Activated CD4-positive, CD25-positive, alpha-beta regulatory T cell treated with anti-CD3 and anti-CD28 coated beads, Interleukin-2, amount 50 U/mL, for 24 hours (primary cell): ENCODE data around the gene BCS1L.

Experiments used
- ATAC-seq, 2 donors: fragments of 150-1000 bp; cut with Tn5 transposase; one replicate each; pipeline ENCODE4 v1.10.0; 2021; ENCODE audit warnings: mild to moderate bottlenecking in 1 of 2, moderate library complexity in 1 of 2

Gene BCS1L, protein sequence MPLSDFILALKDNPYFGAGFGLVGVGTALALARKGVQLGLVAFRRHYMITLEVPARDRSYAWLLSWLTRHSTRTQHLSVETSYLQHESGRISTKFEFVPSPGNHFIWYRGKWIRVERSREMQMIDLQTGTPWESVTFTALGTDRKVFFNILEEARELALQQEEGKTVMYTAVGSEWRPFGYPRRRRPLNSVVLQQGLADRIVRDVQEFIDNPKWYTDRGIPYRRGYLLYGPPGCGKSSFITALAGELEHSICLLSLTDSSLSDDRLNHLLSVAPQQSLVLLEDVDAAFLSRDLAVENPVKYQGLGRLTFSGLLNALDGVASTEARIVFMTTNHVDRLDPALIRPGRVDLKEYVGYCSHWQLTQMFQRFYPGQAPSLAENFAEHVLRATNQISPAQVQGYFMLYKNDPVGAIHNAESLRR

DNA sequence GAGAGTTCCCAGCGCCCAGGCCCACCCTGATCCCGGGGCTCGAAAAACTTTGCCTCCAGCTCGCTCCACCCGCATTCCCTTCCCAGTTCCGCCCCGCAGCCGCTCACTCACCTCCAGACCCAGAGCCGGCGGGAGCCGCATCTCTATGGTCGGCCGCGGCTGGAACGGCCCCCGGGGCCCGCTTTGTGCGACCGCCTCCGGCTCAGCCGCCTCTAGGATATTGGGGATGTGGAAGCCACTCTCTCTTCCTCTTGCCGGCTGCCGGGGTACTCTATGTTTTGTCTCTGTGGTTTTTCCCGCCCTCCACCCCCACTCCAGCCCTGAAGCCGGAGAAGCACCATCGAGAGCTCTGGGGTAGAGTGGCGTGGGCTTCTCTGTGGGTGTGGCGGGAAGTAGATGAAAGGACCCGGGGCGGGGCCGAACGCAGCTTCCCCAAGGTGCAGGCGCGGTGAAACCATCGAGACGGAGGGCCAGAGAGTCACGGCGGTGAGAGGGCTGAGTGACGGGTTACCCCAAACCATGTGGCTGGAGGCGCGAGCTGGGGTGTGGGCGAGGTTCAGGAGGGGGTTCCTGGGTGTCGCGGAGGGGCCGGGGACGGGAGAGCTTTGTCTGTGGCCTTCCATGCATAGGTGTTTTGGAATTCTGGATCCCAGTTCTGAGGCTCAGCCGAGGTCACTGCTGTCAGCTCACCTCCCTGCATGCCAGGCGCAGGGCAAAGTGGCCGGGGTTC is at the start of gene BCS1L, which contains the start of gene ZNF142:
TSS of gene BCS1L (plus strand) at position 426 of the 730 bp plus-strand sequence. CDS start 1,305 bp downstream, outside the sequence.
TSS of gene ZNF142 (minus strand) at position 366 of the 730 bp plus-strand sequence. CDS start 3,194 bp downstream, outside the sequence.
- peak; percentile 98 for ATAC-seq

DNA sequence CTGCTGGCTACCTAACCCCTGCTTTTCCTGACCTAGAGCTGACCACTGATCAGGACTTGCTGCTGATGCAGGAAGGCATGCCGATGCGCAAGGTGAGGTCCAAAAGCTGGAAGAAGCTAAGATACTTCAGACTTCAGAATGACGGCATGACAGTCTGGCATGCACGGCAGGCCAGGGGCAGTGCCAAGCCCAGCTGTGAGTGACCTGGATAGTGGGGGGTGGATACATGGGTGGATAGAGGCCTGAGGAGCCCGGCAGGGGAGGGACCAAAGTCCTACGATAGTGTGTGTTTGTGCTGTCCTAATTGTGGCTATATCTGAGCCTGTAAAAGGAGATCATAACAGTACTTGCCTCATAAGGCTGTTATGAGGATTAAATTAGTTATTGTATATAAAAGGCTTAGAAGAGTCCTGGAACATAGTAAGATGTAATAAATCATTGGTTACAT is 43.6 kb upstream of the BCS1L start:
- no peak for ATAC-seq

DNA sequence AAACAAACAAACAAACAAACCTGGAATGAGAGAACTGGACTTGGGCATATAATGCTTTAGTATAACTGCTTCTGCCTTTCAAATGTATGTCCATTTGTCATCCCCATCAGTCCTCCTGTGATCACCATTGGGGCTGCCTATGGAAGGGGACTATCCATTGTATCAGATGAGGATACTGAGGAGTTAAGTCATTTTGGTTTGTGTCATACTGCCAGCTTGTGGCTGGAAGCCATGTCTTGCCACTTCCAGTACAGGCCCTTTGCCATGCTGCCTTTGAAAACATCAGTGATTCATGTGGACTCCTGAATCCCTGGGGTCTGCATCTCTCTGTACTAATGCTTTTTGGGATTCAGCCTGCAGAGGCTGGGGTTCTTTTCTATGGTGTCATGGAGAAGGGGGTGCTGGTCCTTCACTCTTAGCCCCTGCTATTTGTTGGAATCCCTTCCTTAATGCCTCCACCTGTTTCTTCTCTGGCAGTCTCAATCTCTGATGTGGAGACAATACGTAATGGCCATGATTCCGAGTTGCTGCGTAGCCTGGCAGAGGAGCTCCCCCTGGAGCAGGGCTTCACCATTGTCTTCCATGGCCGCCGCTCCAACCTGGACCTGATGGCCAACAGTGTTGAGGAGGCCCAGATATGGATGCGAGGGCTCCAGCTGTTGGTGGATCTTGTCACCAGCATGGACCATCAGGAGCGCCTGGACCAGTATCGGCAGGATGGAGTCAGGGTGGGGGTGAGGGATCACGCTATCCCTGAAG is 41.2 kb upstream of the BCS1L start:
- no peak for ATAC-seq

DNA sequence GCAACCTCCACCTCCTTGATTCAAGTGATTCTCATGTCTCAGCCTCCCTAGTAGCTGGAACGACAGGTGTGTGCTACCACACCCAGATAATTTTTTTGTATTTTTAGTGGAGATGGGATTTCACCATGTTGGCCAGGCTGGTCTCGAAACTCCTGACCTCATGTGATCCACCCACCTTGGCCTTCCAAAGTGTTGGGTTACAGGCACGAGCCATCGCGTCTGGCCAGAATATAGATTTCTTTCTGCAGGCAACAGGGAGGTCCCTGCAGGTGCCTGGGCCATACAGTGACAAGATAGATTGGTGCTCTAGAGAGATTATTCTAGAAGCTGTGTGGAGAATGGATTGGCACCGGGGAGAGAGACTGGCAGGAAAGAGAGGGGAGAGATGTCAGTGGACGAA is 38.5 kb upstream of the BCS1L start:
- no peak for ATAC-seq

DNA sequence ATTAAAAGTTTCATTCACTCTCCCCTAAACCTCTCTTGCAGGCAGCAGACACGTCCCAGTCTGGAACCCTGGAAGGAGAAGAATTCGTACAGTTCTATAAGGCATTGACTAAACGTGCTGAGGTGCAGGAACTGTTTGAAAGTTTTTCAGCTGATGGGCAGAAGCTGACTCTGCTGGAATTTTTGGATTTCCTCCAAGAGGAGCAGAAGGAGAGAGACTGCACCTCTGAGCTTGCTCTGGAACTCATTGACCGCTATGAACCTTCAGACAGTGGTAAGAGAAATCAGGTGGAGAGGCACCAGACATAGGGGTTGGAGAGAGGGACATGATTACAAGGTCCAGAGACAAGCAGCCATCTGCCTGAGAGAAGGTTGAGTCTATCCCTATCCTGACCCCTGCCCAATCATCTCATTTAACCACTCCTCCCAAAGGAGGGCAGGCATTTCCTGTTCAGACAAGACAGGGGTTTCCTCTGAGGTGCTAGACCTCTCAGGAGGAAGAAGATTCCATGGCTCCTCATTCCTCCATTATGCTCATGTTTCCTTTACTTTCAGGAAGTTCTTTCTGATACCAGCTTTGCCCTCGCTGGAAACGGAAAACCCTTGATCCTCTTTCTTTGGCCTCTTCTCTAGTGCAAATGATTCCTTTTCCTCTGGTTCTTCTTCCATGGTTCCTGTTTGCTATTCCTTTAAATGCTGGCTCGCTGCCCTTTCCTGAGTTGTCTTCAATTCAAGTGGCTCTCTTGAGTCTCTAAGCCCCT is 36.7 kb upstream of the BCS1L start:
- no peak for ATAC-seq

DNA sequence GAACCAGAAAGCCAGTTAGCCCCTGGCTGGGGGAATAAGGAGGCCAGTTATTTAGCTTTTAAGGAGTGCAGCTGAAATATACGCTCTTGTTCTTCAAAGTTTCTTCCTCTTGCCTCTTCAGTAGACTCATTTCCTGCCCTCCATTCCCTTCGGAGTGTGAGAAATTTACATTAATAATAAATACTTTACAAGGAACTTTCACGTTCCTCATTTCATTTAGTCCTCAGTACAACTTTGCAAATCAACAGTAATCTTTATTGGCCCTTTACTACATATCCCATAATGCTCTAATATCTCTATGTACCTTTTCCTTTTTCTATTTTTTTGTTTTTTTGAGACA is 36.1 kb upstream of the BCS1L start:
- no peak for ATAC-seq

DNA sequence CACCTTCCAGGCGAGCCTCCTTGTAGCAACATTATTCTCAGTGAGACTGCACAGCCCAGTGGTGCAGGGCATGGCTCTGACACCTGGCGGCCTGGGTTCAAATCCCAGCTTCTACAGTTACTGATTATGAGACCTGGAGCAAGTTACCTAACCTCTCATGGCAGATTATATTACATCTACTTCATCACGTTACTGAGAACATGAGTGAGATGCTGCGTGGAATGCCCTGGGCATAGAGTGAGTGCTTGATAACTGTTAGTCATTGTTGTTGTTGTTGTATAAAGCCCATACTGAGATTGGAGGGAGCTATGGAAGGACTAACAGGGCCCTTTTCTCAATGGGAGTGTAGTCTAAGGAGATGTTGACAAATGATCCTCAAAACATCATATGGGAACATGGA is 33.1 kb upstream of the BCS1L start:
- no peak for ATAC-seq

DNA sequence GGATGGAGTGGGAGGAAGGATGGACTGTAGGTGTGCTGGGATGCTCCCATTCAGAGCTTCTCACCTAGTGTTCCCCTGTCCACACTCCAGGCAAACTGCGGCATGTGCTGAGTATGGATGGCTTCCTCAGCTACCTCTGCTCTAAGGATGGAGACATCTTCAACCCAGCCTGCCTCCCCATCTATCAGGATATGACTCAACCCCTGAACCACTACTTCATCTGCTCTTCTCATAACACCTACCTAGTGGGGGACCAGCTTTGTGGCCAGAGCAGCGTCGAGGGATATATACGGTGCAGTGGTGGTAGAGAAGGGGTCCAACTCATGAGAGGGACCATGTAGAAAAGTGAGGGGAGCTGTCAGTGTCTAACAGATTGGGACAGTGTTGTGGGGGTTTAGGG is 31.5 kb upstream of the BCS1L start:
- ATAC-seq: no peak

DNA sequence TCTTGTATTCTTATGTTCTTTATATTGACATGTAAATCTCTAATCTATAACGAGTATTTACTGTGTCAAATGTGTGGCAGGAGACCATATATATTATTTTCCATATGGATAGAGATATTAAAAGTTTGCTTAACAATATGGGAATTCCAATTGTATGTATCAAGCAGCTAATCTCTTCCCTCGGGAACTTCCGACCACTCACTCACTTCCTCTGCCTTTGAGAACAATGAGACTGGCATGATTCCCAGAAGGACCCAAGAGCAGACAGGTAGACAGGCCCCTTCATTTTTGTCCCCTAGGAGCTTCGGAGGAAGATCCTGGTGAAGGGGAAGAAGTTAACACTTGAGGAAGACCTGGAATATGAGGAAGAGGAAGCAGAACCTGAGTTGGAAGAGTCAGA is 27.6 kb upstream of the BCS1L start:
- ATAC-seq: no peak

DNA sequence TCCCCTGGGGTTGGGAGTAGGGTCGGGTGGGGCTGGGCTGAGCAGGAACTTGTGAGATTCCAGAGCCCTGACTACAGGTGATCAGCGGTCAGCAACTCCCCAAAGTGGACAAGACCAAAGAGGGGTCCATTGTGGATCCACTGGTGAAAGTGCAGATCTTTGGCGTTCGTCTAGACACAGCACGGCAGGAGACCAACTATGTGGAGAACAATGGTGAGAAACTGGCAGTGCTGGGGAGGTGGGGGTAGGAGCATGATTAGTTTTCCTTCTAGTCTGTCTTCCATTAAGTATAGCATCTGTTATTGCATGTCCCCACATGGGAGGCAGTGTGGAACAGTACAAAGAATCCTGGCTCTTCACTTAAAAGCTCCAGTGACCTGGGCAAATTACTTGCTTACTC is 23.8 kb upstream of the BCS1L start:
- no peak for ATAC-seq

DNA sequence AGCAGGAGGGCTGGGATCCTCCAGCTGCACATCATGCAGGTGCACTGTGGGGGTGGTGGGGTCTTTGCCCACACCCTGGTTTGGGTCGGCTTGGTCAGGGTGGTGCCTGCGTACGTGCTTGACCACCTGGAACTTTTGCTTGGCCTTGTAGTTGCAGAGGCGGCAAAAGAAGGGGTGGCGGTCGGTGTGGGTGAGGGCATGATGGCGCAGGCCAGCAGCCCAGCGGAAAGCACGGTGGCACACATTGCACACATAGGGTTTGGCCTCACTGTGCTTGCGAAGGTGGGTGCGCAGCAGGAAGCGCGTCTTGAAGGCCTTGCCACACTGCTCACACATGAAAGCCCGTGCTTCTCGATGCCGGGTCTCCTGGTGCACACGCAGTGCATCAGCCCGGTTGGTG is 21.1 kb upstream of the BCS1L start:
- no peak for ATAC-seq

DNA sequence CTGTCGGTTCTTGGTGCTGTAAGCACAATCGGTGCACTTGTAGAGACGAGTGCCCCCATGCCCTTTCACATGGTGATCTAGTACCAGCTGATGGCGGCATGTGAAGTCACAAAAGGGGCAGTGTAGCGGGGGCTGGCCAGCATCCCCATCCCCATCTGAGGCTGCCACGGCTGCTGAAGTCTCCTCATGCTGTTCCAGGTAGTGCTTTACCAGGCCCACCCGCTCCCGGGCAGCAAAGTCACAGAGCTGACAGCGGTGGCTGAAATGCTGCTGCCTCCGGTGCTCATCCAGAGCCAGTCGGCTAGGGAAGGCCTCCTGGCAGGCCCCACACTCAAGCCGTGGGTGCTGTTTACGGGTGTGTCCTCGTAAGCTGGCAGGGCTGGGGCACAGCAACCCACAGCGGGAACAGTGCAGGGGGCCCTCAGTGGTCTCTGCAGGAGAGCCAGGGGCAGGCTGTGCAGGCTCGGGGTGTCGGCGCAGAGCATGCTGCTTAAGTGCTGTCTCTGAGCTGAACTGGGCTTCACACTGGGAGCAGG is 17.3 kb upstream of the BCS1L start:
- ATAC-seq: no peak

DNA sequence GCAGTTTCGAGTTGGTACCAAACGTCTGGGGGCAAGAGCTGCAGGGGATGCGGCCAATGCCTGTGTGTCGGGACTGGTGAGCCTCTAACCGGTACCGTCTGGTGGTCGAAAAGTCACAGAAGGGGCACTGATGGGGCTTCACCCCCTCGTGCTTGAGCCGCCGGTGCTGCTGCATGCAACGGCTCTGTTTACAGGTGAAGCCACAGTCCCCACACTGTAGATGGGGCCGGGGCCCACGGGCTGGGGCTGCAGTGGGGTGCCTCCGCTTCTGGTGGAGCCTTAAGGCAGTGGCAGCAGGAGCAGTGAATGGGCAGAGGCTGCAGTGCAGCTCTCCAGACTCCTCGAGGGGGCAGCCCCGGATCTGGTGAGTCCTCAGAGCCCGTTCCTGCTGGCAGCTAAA is 16.7 kb upstream of the BCS1L start:
- no peak for ATAC-seq

DNA sequence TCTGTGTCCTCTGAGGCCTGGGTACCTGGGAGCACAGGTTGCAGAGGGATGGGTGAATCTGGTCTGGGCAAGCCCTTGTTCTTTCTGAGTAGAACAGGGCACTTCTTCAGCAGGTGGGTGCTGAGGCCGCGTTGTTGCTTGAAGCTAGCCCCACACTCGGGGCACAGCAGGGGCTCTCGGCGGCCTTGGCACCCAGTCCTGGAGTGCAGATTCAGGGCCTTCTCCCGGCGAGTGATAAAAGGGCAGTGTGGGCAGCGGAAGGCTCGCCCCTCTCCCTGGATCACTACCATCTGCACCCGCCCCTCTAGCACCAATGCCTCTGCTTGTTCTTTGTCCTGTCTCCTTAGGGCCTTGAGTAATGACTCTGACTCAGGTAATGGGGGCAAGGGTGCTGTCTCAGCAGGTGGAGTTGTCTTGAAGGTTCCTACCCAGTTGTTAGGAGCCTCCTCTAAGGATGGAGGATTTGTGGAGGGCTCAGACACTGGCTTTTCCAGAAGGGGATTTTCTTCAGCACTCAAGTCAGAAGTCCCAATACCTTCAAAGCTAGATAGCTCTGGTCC is 15.7 kb upstream of the BCS1L start:
- ATAC-seq: no peak

DNA sequence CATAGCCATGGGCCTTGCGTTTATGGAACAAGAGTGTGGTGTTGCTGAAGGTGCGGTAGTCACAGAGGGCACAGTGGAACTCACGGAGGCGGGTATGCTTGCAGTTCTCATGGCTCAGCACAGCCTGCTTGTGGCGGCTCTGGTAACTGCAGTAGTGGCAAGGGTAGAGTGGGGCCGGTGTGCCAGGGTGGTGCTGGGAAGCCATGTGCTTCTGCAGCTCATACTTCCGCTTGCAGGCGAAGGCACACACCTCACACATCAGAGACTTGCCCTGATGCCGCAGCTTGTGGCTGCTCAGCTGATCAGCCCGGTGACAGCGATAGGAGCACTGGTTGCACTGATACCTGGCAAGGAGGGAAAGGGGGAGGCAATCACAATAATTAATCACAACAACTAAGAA is 14.8 kb upstream of the BCS1L start:
- ATAC-seq: no peak

DNA sequence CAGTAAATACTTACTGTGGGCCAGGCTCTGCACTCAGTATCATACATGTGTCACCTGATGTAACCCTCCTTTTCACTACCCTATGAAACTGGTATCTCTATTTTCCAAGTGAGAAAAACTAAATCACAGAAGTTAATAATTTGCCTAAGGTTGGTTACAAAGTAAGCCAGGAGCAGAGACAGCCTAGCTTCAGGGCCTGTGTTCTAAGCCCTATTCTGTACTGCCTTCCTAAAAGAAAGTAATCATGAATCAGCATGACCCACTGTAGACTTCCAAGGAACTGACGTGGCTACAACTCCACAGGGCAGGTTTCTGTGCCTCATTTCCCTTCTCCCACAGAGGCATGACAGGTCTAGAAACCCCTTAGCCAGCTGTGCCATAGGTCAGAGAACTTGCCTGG is 14.4 kb upstream of the BCS1L start:
- no peak for ATAC-seq

DNA sequence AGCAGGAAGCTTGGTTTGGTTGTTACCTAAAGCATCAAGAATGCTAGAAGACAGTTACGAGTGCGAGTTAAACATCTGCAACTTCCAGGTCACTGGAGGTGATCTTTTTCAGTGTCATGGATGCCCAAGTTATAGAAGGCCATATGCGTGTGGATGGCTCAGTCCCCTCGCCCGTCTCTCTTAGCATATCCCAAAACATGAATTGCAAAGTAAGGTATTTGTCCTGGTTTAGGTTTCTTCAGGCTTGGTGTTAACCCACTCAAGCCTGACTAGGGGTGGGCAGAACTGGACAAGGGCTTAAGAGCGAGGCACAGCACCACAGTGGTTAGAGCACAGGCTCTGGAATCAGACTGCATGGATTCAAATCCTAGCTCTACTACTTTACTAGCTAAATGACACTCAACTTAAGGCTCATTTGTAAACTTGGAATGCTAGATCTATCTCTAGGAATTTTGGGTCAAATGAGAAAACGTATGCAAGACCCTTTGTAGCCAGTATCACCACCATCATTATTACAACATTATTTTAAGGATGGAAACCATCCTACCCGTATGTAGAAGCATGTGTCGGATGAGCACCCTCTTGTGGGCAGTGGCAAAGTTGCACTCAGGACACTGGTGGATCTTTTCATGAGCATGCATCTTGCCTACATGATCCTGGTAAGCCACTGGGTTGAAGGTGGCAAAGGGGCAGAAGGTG is 11.2 kb upstream of the BCS1L start:
- ATAC-seq: peak; percentile 65 to 74

DNA sequence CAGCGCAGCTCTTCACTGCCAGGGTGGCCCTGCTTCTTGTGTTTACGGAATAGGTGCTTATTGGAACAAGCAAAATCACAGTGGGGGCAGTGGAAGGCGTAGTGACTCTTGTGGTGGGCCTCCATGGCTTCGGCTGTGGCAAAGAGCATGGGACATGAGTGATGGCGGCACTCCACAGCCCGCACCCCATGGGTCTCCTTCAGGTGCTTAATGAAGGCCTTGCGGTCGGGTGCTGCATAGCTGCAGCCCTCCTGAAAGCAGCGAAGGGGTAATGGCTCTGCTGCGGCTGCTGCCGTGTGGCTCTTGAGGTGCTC is 10.7 kb upstream of the BCS1L start:
- peak in 1 of 2 donors; percentile 15 for ATAC-seq

DNA sequence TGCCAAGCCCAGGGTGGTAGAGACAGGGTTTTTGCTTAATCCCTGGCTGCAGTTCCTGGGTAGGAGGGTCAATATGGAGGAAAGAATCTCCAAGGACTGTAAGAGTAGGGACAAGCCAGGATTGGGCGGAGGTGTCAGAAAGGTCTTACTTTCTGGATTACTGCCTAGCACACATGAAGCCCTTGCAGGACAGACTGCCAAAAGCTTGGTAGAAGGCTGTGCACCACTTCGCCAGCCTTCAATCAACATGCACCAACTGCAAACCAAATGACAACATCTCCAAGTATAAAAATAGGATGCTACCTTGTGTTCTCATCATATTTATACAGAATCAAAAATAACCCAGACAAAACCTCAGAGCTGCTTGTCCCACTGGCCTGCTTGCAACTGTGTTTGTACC is 3.7 kb upstream of the BCS1L start:
- no peak for ATAC-seq

DNA sequence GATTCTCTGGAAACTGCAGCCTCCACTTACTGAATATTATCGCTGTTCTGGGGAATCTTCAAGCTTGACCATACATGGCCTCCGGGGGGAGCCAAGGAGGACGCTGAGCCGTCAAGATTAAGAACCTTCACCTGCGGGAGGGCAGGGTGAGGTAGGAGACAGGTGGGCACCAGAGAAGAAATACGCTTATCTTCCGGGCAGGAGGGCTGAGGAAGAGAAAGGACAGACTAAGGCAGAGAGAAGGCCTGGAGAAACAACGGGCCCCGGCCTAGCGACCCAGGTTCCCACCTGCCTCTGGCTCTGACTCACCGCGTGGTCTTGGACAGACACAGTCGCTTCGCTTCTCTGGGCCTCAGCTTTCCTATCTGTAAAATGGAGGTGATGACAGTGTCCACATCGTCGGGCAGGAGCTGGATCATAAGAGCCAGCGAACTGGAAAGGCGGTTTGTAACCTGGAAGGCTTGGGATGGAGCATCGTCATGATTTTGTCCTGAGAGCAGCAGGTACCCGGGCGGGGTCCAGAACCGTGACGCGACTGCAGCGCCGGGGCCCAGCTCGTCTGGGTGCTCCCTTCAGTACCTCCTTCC is 719 bp upstream of the BCS1L start:
- peak; percentile 25 to 29 for ATAC-seq

DNA sequence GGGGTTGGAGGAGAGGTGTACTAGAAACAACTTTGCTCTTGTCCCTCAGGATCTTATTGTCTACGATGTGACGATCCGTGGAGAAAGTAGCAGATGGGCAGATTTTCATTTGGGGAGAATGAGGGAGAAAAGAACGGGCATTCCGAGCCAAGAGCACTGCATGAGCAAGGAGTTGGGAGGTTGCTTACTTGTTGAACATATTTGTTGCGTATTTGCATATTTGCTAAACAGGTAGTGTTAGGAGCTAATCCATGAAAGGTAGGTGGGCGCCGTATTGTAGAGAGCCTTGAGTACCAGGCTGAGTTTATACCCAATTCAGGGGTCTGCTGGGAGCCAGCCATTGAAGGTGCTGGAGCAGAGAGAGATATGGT is 490 bp downstream of the BCS1L start:
- no peak for ATAC-seq
